ENCODE data around the gene USP22.
"Not testable (repeated sequence)": the region's sequence is repeated elsewhere in the genome, so short reads cannot be mapped to it uniquely, and the experiment has no call there.

USP22 gene

DNA sequence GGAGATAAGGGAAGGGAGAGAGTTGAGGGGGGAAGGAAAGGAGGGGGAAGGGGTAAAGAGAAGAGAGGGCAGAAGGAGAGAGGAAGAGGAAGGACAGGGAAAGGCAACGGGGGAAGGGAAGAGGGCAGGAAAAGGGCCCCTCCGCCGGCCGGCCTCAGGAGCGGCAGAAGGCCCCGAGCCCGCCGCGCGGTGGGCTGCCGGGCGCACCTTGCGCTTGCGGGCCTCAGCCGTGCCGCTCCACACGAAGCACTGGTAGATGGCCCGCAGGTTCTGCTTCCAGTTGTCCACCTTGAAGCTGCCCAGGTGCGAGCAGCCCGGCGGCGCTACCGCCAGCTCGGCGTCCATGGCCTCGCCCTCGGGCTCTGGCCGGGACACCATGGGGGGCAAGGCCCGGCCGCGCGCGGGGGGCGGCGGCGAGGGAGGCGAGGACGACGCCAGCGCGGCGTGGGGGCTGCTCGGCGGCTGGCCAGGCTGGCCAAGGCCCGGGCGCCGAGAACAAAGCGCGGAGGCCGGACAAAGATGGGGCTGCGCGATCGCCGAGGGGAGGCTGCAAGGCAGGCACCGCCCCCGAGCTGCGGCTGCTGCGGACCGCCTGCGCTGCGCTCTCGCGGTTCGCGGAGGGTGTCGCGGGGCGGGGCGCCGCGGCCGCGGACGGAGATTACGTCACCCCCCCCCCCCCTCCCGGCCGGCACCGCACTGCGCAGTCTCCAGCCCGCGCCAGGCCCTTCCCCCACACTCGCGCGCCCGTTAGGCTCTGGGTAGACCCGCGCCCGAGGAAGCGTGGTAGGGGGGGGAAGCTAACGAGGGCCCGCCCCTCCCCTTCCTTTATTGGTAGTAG, at the start of gene USP22:
Gene USP22, minus strand, starts transcription at position 554 of the 838 bp plus-strand sequence. Its CDS starts 176 bp downstream, at position 378.
- DNase-seq (ENCODE audit: low read depth in 2 of 2) = peak in 1 of 2 donors; percentile 23

DNA sequence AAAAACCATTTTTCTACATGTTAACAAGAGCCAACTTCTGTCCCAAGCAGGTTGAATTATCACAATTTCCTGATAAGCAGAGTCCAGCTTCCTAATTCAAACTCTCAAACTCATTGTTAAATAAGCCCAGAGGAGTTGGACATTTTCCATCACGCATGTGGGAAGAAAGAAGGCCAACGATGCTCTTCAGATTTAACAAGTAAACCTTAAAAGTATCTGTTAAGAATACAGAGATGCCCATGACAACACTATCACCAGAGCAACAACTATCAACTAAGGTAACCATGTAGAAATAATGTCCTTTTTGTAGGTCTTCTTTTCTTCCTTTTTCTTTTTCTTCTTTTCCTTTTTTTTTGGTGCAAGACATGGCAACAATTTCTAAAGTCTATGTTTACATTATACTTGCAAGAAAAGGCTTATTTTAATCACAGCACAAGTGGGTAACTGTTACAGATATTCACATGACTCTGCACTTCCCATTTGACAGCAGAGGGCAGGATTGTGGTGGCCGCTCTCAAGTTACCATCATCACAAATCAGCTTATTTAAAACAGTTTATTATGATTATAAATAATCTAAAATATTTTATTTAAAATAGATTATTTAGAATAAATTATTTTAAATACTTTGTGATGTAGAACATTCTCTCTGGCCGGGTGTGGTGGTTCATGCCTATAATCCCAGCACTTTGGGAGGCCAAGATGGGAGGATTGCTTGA, 48.2 kb upstream of the USP22 start:
- no peak for DNase-seq (ENCODE audit: low read depth in 2 of 2)

DNA sequence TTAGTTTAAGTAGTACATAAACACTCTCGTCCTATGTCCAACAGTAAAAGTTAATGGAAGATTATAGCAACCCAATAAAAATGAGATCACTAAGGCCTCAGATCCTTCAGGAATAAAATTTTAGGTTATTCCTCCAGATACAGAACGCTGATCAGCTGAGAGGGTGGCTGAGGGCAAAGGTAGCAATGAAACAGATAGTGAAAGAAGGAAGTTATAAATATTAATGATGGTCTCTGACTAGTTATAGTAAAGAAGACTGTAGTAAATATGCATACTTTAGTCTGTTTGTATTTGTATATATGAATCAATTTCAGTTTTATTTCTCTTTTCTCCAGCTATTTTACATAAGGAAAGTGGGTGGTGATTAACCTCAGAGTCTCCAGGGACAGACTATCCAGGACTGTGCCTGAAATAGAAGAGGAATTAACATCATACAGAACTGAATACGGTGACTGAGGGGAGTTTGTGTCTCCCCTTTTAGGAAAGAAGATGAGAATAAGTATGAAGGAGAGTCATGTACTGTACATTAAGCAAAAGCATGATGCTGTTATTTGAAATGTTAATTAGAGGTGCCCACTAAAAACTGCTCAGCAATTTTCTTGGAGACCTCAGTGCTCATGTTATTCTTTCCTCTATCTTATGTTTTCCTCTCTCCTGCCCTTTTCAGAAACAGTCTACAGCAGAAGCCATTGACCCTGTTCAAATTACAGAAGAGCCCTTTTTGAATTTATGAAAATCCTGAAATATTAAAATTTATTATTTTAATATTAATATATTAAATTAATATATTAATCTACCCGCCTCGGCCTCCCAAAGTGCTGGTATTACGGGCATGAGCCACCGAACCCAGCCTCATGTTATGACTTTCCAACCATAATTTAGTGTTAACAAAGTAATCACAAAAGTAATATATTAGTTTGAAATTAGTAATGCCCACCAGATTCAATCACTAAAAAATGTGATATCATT, 47.4 kb upstream of the USP22 start:
- no peak for DNase-seq (ENCODE audit: low read depth in 2 of 2)

DNA sequence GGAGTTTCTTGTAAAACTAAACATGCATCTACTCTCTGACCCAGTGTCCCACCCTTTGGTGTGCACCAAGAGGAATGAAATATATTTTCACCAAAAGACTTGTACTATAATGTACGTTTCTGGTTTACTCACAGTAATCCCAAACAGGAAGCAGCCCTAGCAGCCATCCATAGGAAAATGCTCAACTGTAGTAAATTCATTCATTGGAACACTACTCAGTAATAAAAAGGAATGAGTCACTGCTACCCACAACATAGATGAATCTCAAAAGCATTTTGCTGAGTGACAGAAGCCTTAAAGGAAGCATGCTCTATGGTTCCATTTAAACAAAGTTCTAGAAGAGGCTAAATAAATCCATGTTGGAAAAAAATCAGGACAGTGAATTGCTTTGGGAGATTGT, 46.3 kb upstream of the USP22 start:
- no peak for DNase-seq (ENCODE audit: low read depth in 2 of 2)

DNA sequence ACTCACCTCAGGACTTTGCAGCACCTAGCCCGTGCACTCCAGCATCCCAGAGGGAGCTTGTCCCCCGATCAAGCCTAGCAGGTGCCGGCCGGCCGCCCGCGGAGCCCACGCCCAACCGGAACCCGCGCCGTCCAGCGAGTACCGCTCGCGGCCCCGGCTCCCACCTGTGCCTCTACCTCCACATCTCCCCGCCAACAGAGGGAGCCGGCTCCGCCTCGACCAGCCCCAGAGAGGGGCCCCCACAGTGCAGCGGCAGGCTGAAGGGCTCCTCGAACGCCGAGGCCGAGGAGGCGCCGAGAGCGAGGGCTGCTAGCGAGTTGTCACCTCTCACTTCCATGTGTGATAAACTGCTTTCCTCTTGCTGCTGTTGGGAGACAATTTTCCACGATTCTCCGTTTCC, 42.9 kb upstream of the USP22 start:
- no peak for DNase-seq (ENCODE audit: low read depth in 2 of 2)

DNA sequence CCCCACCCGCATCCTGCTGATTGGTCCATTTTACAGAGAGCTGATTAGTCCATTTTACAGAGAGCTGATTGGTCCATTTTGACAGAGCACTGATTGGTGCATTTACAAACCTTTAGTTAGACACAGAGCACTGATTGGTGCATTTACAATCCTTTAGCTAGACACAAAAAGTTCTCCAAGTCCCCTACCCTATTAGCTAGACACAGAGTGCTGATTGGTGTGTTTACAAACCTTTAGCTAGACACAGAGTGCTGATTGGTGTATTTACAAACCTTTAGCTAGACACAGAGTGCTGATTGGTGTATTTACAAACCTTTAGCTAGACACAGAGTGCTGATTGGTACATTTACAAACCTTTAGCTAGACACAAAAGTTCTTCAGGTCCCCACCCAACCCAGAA, 42.5 kb upstream of the USP22 start:
- not testable (repeated sequence) for DNase-seq (ENCODE audit: low read depth in 2 of 2)

DNA sequence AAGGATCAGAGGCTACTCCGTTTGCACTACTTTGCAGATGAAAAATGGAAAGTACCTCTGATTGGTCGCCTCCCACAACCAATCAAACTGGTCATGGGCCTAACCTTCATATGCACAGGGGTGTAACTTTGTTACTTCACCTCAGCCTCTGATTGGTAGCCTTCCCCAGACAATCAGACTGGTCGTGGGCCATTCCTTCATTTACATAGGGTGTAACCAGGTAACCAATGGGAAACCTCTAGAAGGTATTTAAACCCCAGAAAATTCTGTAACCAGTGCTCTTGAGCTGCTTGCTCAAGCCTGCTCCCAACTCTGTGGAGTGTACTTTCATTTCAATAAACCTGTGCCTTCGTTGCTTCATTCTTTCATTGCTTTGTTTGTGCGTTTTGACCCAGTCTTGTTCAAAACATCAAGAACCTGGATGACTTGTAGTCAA, 39.2 kb upstream of the USP22 start:
- no peak for DNase-seq (ENCODE audit: low read depth in 2 of 2)

DNA sequence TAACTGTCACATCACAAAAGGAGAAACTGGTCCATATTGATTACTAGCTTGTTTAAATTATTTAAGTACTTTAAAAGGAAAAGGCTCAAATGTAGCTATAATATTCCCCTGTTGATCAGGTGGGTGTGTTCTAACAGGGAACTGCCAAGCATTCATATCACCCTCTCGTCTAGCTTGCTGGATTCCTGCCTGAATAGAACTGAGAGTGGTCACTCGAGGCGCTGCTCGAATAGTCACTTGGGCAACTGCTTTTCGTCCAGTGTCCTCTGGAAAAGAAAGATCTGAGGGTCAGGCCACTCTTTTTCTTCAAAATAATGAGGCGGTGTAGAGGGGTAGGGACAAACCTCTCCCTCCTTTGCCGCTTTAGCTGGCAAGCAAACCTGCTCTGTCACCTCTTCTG, 36.4 kb upstream of the USP22 start:
- DNase-seq (ENCODE audit: low read depth in 2 of 2) = no peak

DNA sequence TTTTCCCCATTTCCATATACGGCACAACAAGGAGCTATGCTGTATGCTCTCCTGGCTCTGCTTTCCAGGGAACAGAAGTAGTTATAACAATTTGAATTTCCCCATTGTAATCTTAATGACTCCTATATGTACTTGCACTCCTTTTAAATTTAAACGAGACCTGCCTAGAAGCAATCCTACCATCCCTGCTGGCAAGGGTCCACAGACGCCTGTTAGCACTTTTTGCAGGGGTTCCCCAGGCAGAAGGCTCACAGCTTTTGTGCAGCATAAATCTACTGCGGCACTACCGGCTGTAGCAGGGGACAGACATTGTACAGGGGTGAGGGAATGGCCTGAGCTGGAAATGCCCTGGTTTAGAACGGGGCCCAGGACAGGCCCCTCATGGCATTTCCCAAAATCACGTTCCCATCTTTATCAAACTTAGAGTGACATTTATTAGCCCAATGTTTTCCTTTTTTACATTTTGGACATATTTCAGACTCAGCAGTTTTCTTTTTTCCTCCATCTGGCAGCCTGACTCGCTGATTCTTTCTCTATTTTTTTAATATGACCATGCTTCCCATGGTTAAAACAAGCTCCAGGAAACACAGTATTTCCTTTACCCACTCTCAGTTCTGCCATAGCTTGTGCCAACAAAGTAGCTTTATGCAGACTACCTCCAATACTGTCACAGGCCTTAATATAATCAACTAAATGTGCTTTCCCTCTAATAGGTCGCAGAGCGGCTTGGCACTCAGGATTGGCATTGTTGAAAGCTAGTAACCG, 35.4 kb upstream of the USP22 start:
- DNase-seq (ENCODE audit: low read depth in 2 of 2) = no peak

DNA sequence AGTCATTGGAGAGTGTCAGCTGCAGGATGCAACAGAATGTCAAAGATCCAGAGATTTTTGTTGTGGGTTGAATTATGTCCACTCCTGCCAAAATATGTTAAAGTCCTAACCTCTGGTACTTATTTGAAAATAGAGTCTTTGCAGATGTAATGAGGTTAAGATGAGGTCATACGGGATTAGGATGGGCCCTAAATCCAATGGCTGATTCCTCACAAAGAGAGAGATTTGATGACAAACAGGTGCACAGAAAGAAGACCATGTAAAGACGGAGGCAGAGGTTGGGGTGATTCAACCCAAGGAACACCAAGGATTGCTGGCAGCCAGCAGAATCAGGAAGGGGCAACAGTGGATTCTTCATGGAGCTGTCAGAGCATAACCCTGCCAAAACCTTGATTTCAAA, 34.5 kb upstream of the USP22 start:
- no peak for DNase-seq (ENCODE audit: low read depth in 2 of 2)

DNA sequence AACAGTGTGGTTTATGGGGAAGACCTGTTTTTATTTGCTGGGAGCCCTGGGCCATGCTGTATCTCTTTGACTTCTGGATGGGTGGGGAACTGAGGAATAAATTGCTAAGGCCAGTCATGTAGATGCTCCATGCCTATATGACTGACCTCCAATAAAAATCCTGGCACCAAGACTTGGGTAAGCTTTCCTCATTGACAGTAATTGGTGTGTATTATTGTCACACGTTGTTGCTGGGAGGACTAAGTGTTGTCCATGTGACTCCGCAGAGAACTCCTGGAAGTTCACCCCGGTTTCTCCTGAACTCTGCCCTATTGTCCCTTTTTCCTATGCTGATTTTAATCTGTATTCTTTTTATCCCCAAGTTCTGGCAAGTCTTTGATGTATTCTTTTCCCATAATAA, 33.4 kb upstream of the USP22 start:
- DNase-seq (ENCODE audit: low read depth in 2 of 2) = no peak

DNA sequence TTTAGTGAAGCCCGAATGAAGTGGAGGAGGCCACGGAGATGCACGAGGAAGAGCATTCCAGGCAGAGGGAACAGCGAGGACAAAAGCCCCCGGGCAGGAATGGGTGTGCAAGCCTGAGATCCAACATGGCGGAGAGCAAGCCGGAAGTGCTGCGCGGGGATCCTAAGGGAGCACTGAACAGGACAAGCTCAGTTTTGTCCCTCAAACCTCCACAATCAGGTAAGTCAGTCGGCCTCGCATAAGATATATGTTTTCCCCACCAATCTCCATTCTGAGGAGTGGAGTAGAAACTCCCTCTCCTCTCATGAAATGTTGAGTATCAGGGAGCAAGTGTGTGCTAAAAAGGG, 32.9 kb upstream of the USP22 start:
- DNase-seq (ENCODE audit: low read depth in 2 of 2) = no peak

DNA sequence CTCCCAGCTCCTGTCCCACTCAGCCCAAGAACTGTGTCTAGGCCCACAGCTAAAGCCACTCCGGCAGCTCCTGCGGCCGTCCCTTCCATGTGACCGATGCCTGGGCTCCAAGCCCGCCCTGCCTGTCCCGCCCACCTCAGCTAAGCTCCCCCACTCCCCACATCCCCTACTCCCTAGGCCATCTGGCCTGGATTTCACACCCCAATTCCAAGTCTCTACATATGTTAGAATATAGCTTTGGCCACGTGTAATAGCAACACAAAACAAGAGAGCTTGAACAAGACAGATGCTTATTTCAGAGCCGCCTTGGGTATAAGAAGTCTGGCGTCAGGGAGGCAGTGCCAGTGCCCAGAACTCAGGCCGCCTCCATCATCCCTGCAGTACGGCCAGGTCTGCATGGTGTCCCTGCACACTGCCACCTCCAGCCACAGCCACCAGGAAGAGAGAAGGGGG, 30.0 kb upstream of the USP22 start:
- DNase-seq (ENCODE audit: low read depth in 2 of 2) = no peak

DNA sequence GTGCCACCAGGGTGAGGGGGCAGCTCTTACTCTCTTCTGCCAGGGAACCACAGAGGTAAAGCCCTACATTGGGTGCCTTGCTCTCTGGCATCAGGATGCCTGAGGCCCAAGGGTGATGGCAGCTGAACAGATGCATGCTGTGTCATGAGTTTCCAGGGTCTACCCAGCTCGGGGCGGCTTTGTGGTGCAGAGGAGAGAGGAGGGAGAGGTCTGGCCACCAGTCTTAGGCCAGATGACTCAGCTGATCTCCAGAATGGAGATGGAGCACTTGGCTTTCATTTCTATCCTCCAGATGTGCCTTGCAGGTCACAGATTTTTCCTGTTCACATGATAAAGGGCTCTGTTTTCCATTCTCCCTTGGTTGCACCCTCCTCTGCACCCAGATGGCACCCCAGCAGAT, 23.6 kb upstream of the USP22 start:
- DNase-seq (ENCODE audit: low read depth in 2 of 2) = no peak

DNA sequence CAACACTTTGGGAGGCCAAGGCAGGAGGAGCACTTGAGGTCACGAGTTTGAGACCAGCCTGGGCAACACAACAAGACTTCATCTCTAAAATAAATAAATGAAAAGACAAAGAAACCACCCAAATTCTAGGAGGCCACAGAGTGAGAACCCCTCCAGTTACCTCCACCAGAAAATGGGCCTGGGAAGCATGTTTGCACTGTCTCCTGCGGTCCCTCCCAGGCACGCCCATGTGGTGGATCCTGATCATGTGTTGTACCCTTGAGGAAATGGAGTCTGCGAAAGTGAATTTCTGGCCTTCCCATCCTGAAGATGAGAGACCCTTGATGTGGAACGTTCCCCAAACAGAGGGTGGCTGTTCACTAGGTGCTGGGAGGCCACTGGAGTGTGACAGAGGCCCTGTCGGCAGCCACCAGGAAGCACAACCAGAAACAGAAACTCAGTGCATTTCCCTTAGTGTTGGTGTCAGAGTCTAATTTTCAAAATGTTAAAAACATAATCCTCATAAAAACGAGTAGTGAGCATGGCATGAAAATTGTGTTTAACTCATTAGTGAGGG, 19.2 kb upstream of the USP22 start:
- DNase-seq (ENCODE audit: low read depth in 2 of 2) = no peak

DNA sequence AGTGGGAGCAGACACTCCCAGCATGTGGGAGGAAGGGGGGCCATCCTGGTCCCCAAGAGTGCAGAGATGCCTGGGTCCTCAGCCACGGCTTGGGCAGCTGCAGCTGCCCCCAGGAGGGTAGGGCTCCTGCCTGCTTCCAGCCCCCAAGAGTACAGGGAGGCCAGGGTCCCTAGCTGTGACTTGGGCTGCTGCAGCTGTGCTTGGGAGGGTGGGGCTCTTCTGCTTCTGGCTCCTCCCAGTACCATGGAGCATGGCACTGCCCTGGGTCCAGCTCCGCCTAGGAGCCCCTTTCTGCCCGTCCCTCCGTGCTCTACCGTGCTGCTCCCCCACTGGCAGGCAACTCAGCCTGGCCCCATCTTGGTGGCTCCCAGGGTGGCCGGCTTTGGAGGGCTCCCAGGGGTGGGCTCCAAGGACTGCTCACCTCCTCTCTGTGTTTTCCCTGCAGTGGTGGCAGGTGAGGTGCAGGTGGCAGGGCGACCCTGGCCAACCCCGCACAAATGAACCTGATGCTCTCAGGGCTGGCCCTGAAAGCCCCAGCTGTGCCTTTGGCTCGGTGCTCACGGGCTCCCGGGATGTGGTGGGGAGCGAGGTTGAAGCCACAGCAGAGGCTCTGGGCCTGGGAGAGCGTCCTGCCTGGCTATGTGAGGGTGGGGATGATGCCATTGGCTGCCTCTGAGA, 18.5 kb upstream of the USP22 start:
- DNase-seq (ENCODE audit: low read depth in 2 of 2) = no peak

DNA sequence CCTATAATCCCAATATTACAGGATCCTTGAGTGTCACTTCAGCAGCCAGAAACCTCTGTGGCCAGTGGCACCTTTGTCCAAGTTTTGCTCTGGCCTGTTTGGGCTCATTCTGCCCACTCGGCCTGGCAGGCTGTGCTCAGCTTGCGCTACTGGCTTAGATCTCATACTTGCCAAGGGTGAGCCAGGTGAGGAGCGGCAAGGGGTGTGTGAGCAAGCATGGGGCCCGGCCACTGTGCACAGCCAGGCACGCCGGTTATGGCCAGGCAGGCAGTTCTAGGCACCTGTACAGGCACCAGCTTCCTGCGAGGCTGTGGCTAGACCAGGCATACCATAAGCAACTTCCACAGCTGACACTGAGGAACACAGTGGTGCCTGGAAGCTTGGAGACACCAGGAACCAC, 16.9 kb upstream of the USP22 start:
- DNase-seq (ENCODE audit: low read depth in 2 of 2) = no peak

DNA sequence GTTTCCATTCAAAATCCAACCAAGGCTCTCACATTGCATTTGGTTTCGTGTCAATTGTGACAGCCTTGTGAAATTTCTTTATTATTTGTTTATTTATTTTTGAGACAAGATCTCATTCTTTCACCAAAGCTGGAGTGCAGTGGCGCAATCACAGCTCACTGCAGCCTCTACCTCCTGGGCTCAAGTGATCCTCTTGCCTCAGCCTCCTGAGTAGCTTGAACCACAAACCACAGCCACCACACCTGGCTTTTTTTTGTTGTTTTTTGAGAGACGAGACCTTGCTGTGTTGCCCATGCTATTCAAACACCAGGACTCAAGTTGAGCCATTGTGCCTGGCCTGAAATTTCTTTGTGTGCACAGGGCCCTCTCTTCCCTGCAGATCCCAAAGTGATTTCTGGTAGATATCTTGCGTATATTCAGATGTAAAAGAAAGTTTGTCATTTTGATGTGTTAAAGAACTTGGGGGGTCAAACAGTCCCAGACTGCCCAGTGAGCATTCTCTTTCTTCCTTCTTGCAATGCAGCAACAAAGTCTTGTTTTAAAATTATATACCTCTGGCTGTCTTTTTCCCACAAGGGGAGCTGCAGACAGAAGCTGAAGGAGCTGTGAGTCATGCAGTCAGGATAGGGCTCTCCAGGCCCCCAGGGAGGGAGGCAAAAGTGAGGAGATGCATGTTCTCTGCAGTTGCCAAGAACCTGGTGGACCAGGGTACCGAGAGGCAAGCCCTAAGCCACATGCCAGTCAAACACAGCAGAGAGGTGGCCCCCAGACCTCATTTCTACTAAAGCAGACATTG, 15.5 kb upstream of the USP22 start:
- DNase-seq (ENCODE audit: low read depth in 2 of 2) = no peak

DNA sequence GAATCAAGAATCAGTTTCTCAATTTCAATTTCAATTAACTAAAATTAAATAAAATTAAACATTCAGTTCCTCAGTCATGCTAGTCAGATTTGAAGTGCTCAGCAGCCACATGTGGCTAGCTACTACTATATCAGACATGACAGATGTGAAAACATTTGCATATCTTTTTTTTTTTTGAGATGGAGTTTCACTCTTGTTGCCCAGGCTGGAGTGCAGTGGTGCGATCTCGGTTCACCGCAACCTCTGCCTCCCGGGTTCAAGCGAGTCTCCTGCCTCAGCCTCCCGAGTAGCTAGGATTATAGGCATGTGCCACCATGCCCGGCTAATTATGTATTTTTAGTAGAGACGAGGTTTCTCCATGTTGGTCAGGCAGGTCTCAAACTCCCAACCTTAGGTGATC, 10.2 kb upstream of the USP22 start:
- DNase-seq (ENCODE audit: low read depth in 2 of 2) = not testable (repeated sequence)

DNA sequence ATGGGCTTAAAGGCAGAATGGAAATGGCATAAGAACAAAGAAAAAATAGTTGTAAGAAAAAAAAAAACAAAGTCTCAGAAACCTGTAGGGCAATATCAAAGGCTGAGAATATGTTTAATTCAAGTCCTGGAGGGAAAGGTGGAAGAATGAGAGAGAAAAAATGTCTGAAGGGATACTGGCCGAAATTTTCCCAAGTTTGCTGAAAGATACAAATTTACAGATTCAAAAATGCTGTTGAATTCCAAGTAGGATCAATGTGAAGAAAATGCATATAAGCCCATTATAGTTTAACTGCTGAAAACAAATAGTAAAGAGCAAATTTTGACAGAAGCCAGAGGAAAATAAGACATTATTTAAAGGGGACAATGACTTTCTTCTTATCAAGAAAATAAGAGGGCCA, 6.6 kb upstream of the USP22 start:
- no peak for DNase-seq (ENCODE audit: low read depth in 2 of 2)

Measured in activated CD4-positive, alpha-beta T cell treated with anti-CD3 and anti-CD28 coated beads for 24 hours (primary cell).